T-helper 1 cell treated with Interleukin-12 subunit alpha and Interleukin-12 subunit beta and Interleukin-4 antibody, amounts not matched to agents 30 ng/mL and 1 ng/mL, for 36 hours (primary cell): ENCODE data around the gene CPNE1. TPM values are rescaled to one million over a fixed set of nuclear protein-coding genes. Genes with fewer than 3 reads are reported as not detected.
"Not testable (repeated sequence)": the region's sequence is repeated elsewhere in the genome, so short reads cannot be mapped to it uniquely, and the experiment has no call there.

Experiments used
- intact Hi-C: fragments of 100-400 bp; cut with micrococcal nuclease; formaldehyde crosslinking; loops from one replicate; pipeline ENCODE4 v1.15.1; 2024
- total RNA-seq: library from RNA; stranded (reverse); gene quantifications from 2 replicates; pipeline ENCODE4 v1.2.3, GENCODE V29; 2022

Gene CPNE1
- 266 and 276 TPM in 2 replicates for total RNA-seq

DNA sequence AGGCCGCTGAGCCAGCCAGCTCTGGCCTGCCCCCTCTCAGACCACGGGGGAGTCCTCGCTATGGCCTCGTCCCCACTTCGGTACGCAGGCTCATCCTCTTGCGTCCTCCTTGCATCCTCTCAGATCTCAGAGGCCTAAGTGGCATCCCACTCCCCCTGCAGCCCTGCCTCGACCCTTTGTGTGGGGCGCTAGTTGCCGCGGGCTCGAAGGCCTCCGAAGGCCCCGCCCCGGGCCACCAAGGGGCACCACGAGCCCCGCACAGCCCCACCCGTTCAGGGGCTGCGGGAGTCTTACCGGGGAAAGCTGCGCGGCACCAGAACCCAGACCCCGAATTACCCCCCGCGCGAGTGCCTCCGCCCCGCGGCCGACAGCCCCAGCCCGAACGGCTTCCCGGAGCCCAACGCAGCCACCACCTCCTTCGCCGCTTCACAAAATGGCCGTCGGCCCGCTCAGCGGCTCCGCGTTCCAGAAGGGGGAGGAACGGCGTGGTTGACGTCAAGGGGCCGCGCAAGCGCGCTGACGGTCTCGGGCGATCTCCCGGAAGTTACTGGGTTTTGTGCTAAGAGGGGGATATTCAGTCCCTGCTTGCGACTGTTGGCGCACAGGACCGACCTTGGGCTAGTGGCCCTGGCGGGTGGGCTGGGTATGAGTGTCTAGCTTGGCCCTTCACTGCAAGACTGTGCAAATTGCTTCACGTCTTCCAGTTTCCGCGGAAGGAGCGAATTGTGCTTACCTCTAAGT is at the start of gene CPNE1, which contains the start of gene RBM12:
Gene CPNE1, minus strand, starts transcription at position 435 of the 741 bp plus-strand sequence. CDS start 31,977 bp downstream, outside the sequence.
Gene RBM12, minus strand, starts transcription at position 435 of the 741 bp plus-strand sequence. CDS start 9,578 bp downstream, outside the sequence.
- intact Hi-C loops: loop anchor here (1.0 to 10.0 kb wide), 12 partner anchors 7 to 517 kb away; partner anchors contain the start of genes CEP250, EDEM2, EIF6 and ERGIC3

DNA sequence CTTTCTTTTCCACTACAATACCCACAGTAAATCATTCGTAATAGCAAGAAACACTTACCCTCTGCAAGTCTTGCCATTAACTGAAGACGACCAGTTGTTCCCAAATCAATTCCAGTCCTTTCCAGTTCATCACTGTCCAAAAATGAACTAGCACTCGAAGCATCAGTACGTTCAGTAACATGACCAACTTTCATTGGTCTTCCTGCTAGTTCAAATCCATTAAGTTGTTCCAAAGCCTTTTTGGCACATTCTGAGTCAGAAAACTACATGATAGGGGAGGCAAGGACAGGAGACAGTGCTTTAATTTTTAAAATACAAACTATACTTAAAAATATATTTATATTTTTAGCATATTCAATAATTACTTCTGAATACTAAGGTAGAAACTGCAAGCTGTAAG is 49.4 kb upstream of the CPNE1 start:
- intact Hi-C loops: no loop called here

DNA sequence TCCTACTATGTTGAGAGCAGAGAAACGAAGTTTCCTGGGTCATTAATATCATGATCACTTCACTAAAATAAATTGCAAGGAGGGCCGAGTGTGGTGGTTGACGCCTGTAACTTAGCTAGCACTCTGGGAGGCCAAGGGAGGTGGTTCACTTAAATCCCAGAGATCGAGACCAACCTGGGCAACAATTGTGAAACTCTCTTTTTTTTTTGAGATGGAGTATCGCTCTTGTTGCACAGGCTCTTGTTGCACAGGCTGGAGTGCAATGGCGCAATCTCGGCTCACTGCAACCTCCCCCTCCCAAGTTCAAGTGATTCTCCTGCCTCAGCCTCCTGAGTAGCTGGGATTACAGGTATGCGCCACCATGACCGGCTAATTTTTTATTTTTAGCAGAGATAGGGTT is 48.4 kb upstream of the CPNE1 start:
- intact Hi-C loops: not testable (repeated sequence)

DNA sequence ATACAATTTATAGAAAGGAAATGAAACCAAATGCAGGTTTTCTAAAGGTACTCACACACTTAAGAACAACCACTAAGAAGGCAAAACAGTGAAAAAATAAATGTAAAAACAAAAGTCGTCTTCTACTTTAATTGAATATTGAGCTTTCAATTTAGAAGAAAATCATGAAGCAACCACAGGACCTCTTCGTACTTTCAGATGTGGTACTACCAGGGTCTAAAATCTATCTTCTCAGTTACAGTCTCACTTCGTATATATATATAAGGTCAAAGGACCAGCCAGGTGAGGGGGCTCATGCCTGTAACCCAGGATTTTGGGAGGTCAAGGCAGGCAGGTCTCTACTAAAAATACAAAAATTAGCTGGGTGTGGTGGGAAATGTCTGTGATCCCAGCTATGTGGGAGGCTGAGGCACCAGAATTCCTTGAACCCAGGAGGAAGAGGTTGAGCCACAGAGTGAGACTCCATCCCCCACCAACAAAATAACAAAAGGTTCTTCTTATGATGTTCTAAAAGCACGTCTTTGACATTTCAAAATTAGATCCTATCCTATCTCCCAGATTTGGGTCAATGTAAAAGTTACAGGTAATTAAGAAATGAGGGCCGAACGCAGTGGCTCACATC is 47.0 kb upstream of the CPNE1 start:
- intact Hi-C loops: loop anchor here (2.0 kb wide), 1 partner anchor 23 kb away; no protein-coding TSS in a partner anchor

DNA sequence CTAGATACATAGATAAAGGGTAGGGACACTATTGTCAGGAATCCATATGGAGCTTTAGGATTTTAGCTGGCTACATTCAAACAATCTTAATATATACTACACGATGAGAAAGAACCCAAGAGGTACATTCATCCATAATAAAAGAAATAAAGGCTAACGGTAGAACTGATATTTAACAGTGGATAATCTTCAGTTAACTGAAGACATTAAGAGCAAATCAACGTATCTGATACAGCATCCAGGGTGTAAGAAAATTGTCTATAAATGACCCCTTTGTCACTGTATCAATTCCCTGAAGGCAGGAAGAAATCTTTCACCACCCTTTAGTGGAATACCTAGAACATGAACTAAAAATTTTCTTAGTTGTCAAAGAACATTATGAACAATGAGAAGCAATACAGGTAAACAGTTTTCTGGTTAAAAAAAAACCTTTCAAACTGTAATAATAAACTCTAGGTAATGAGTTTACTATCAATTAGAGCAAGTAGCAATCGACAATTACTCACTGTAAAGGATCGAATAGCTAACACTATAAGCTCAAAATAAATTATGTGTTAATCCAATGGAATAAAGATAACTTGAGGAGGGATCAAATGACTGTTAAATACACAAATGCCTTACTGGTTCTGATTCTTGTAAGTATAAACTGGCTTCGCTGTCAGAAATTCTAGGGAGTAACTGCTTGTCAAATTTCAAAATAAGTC is 46.3 kb upstream of the CPNE1 start:
- intact Hi-C loops: loop anchor here (2.0 kb wide), 1 partner anchor 24 kb away; no protein-coding TSS in a partner anchor

DNA sequence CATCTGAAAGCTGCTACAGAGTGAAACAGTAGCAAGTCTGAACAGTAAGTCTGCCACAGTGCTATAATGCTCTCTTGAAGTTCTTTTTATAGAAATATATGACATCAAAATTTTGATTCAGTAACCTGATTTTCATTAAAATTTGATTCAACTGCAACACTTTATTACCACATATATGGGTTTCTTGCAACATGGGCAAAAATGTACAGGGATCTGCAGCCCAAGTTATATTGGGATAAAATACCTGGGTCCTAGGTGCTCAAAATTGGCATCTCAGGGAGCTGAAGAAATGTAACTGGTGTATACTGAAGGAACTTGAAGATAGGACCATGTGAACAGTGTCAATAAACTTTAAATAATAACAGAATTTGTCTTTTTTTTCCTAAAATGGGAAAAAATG is 45.3 kb upstream of the CPNE1 start:
- intact Hi-C loops: loop anchor here (2.0 kb wide), 1 partner anchor 25 kb away; no protein-coding TSS in a partner anchor

DNA sequence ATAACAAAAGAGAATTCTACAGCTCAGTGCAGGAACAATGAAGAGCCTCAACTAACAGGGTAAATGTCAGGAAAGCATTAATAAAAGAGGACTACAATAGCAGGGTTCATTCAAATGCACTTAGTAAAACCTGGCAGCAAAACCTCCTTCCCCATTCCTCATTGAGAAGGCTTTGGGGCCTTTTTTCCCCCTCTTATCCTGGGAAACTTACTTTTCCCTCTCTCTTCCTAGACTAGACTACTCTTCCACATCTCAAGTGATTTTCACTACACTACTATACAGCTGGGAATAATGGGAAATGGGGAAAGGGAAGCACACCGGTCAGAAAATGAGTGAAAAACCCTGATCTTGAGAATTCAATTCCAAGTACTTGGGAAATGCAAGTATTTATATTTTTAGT is 44.6 kb upstream of the CPNE1 start:
- intact Hi-C loops: no loop called here

DNA sequence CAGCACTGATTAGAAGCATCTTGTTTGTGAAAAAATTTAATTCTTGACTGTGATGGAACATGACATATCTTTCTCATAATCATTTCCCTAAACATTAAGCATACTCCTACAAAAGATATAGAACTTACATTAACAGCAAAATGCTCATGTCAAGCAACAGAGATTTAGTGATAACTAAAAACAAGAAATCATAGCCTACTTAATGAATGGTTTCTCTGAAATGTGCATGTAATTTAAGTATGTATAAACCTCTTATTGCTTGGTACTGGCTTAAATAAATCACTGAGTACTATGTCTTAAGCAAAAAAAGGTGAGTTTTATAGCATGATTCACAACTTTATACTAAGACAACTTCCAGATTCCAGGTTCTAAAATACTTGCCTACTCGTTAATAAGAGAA is 43.8 kb upstream of the CPNE1 start:
- intact Hi-C loops: no loop called here

DNA sequence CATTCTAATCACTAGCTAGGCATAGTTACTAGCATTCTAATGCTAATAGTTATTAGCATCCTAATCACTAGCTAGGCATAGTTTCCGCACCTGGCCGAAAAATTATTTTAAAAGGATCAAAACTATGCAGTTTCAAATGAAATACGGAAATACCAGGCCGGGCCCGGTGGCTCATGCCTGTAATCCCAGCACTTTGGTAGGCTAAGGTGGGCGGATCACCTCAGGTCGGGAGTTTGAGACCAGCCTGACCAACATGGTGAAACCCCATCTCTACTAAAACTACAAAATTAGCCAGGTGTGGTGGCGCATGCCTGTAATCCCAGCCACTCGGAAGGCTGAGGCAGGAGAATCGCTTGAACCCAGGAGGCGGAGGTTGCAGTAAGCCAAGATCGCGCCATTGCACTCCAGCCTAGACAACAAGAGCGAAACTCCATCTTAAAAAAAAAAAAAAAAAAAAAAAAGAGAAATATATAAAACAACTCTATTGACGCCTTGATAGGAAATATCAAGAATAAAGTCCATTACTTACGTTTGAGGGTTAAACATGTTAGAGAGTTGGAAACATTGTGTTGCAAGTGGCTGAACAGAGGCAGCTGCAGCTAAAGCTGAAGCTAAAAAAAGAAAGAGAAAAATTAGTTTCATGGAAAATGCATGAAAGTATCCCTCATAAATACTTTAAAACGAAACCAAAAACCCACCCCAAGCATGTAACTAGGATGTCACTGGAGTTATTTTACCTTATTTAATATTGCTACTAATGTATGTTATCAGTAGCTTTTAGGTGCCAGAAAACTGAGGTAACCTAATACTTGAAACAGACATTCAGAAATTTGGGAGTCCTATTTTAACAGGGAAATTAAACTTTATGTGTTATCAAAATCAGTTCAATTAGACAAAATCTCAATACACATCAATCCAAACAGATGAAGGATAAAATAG is 42.2 kb upstream of the CPNE1 start:
- intact Hi-C loops: not testable (repeated sequence)

DNA sequence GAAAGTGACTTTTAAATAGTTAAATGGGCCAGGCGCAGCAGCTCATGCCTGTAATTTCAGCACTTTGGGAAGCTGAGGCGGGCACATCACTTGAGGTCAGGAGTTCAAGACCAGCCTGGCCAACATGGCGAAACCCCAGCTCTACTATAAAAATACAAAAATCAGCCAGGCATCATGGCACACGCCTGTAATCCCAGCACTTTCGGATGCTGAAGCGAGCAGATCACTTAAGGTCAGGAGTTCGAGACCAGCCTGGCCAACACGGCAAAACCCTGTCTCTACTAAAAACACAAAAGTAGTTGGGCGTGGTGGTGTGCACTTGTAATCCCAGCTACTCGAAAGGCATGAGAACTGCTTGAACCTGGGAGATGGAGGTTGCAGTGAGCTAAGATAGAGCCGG is 41.2 kb upstream of the CPNE1 start:
- intact Hi-C loops: not testable (repeated sequence)

DNA sequence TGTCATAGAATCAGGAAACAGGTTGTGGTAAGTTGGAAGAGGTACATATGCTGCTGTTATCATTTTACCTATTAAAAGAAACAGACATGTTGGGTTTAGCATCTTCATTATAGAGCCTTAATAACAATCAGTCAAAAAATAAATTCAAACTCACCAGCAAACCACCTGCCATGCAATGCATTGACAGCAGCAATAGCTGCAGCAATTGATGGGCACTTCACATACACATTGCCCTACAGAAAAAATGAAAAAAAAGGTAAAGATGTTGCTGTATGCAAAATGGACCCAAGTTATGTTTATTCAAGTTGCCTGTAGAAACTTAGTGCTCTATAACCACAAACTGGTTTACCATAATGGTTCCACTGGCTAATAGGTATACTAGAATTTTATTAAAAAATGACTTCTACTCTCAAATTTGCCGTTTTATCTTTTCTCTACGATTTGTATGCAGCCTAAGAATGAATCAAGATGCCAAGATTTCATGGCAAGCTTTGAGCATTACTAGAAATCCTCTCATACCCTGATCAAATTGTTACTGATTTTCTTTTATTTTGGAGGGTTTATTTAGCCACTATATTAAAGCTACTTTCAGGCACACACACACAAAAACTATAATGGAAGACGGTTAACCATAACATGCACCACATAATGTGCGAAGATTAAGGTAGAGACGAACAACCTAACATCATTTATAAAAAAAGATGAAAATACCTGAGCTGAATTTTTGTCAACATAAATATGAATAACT is 40.0 kb upstream of the CPNE1 start:
- intact Hi-C loops: no loop called here

DNA sequence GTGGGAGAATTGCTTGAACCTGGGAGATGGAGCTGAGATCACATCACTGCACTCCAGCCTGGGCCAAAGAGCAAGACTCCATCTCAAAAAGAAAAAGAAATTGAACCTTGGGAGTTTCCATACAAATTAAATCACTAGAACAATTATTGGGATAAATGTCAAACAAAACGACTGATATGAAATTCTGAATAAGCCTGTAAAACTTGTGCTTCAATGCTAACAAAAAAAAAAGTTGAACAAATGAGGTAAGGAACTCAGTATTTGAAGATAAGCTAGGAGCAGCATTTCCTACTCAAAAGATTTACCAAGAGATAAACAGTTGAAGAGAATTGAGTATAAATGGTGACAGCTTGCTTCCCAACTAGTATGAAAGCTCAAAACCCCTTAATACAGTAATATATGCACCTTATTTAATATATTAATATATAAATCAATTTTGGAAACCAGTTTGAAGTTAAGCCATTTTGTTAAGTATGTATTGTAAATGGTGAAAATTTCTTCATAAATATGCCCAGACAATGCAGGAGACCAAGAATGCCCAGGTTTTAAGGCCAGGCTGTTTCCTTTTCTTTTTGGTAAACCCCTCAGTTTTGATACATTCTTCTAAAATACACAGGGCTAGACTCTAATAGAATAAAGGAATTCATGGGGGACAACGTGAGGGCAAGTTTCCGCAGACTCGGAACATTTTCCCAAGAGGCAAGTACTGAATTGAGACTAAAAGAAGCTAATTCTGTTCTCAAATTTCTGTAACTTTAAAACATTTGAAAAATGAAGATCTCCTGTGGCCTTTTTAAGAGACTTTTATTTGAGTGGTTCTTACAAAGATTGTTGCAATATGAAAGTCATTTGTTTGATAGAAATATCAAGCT is 38.4 kb upstream of the CPNE1 start:
- intact Hi-C loops: no loop called here

DNA sequence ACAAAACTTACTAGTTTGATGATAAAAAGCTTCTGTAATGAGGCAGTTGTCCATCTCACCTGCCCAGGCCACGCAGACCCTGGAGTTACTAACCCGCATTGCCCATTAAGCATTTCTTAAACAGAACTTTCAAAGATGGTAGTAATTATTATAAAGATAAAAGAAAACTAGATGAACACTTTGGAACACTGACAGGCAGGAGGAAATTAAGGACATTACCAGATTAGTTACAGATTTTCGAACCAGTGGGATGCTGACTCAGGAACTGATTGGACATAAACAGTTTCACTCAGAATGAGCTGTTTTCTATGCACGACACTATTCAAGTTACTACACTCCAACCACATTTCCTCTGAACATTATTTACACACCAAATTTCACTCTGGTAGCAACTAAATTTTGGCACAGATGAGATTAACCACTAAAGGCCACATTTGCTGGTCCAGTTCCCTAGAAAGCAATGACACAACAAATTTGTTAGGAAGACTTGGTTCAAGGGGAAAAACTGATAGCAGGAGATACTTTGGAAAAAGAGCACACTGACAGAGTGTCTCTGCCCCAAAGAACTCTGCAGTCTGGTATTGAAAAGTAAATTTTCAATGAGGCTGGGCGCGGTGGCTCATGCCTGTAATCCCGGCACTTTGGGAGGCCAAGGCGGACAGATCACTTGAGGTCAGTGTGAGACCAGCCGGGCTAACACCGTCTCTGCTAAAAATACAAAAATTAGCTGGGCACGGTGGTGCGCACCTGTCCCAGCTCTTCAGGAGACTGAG is 37.5 kb upstream of the CPNE1 start:
- intact Hi-C loops: no loop called here

DNA sequence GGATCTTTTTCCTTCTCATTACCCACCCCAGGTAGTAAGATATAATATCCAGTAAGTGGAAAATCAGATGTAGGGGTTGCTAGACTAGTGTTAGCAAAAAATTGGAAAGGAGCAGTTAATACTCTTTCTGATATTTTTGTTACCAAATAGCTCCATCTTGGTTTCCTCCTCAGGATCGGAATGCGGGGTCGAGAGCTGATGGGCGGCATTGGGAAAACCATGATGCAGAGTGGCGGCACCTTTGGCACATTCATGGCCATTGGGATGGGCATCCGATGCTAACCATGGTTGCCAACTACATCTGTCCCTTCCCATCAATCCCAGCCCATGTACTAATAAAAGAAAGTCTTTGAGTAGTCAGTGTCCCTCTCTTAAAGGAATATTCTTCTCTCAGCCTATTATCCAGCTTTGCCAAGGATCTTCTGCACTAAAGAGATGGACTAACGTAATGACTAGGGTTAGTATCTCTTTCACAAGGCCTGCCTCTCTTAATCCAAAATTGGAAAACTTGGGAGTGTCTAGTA is 36.0 kb upstream of the CPNE1 start:
- intact Hi-C loops: no loop called here

DNA sequence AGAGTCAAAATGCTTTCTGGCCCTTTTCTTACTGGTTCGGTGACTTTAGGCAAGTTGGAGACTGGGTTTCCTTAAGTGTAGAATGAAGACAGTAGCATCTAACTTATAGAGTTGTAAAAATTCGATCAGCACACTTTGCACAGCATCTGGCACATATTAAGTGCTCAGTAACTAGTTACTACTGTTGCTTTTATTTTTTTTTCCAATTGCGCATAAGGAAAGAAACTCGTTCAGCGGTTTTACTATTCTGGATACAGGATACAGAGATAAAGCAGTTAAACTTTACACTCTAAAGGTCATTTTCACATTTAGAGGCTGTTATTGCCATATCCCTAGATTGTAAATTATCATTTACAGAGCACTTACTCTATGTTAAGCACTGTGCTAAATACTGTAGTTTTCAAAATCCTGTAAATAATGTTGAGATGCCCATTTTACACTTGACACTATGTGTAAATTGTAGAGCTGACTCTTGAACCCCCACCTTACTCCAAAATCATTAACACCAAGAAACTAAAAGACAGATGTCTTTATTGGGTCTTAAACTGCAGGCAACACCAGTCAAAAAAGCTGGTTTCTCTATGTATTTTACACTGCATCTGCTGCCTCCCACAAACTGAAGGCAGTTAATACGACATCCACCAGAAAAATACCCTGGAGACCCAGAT is 35.4 kb upstream of the CPNE1 start:
- intact Hi-C loops: loop anchor here (1.0 to 2.0 kb wide), 10 partner anchors 36 to 254 kb away; partner anchors contain the start of genes CEP250, CPNE1, RBM12 and RBM39

DNA sequence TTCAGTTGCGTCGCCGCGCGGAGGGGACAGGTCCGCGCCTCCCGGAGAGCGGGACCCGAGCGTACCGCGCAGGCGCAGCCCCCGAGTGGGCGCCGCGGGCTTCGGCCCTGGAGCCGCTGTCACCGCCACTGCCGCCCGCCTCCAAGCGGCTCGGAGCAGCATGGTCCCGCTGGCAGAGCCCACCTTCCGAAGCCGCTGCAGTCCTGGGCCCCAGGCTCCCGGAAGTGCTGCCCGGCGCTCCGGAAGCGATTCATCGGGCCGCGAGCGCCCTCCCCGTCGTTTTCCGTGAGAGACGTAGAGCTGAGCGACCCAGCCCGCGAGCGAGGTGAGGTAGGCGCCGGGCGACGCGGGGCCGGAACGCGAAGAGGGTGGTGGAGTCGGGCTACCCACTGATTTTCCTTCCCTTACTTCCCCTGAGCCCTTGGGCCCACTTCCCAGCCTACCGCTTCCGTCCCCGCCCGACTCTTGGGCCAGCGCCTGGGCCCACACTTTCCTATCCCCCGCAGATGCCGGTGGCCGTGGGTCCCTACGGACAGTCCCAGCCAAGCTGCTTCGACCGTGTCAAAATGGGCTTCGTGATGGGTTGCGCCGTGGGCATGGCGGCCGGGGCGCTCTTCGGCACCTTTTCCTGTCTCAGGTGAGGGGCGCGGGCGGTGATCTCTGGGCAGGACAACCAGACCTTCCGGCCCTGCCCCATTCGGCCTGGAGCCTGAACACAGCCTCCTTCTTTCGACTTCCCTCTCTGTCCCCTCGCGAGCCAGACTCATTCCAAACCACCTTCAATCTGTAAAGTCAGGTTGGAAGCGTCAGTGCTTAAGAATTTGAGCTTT is 34.6 kb upstream of the CPNE1 start, which contains the start of the genes NFS1 and ROMO1:
Gene NFS1, minus strand, starts transcription at position 226 of the 830 bp plus-strand sequence. Its CDS starts 64 bp downstream, at position 162.
Gene ROMO1, plus strand, starts transcription at position 279 of the 830 bp plus-strand sequence. Its CDS starts 228 bp downstream, at position 507.
- intact Hi-C loops: loop anchor here (1.0 to 2.0 kb wide), 10 partner anchors 35 to 255 kb away; partner anchors contain the start of genes CEP250, CPNE1, RBM12 and RBM39
